ENCODE results near the gene PEAR1.

The PEAR1 gene, protein sequence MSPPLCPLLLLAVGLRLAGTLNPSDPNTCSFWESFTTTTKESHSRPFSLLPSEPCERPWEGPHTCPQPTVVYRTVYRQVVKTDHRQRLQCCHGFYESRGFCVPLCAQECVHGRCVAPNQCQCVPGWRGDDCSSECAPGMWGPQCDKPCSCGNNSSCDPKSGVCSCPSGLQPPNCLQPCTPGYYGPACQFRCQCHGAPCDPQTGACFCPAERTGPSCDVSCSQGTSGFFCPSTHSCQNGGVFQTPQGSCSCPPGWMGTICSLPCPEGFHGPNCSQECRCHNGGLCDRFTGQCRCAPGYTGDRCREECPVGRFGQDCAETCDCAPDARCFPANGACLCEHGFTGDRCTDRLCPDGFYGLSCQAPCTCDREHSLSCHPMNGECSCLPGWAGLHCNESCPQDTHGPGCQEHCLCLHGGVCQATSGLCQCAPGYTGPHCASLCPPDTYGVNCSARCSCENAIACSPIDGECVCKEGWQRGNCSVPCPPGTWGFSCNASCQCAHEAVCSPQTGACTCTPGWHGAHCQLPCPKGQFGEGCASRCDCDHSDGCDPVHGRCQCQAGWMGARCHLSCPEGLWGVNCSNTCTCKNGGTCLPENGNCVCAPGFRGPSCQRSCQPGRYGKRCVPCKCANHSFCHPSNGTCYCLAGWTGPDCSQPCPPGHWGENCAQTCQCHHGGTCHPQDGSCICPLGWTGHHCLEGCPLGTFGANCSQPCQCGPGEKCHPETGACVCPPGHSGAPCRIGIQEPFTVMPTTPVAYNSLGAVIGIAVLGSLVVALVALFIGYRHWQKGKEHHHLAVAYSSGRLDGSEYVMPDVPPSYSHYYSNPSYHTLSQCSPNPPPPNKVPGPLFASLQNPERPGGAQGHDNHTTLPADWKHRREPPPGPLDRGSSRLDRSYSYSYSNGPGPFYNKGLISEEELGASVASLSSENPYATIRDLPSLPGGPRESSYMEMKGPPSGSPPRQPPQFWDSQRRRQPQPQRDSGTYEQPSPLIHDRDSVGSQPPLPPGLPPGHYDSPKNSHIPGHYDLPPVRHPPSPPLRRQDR

DNA sequence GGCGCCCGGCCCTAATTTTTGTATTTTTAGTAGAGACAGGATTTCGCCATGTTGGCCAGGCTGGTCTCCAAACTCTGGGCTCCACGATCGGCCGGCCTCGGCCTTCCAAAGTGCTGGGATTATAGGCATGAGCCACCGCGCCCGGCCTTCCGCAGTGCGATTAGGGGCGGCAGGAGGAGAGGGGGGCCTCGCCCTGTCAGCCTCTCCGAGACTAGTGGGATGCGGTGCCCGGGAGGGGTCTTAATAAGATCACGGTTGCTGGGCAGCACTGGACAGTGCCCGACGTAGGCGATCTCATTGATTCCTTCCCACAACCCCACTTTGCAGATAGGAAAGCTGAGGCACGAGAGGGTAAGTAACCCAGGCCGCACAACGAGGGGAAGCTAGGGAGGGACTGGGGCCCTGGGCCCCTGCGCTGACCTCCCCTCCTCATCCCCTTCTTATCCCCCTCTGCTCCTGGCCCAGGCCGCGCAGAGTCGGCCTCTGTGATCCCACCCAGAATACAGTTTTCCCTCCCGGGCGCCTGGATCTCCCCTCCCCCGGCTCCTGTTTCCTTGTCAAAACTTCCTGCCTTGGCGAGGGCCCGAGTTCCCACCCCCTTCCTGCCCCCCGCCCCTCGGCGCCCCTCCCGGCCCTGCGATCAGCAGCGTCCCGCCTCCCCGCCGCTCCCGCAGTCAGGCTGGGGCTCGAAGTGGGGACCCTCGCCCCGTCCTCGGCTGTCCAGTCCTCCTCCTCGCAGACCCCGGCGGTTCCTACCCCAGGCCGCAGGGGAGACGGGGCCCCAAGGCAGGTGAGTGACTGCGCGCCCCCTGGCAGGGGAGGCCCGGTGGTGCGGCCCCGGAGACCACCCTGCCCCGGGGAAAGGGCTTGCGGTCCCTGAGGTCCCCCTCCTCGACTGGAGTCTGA lies at the start of gene PEAR1:
PEAR1 (plus strand) TSS at position 671 of the 906 bp plus-strand sequence. CDS start 10,209 bp downstream, outside the sequence.
- FAIRE-seq (no peak), DNase-seq (ENCODE audit: insufficient read length, low spot score) (peak; percentile 62)

DNA sequence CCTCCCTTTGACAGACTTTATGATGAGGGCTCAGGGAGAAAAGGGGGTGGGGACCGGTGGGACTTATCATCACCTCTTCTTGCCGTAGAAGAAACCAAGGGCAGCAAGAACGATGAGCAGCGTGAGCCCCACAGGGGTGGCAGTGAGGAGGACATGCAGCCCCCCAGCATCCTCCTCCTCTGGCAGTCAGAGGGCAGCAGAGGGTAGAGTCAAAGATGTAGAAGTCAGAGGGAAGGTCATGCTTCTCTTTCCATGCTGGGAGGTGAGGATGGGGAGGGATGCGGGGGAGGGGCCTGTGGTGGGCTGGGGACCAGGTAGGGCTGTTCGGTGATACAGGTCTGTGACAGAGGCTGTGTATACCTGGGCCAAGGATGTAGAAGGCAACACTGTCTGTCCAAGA lies 49.4 kb upstream of the PEAR1 start:
- DNase-seq (ENCODE audit: insufficient read length, low spot score) (no peak), FAIRE-seq (no peak)

DNA sequence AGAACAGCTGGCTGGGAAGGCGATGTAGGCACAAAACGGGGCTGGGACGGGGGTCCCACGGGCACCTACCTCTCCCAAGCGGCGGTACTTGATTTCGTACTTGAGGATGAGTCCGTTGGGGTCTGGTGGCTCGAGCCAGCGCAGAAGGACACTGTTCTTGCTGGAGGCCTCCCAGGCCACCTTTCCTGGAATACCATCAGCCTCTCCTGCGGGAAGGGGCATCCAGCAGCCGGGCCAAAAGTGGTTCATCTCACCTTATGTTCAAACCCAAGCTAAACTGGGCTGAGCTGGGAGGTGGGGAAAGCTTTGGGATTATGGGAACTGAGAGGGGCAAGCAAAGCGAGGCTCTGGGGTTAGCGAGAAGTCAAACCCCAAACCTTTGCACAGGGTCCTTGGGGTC lies 48.9 kb upstream of the PEAR1 start:
- no peak for FAIRE-seq
- no peak for DNase-seq (ENCODE audit: insufficient read length, low spot score)

DNA sequence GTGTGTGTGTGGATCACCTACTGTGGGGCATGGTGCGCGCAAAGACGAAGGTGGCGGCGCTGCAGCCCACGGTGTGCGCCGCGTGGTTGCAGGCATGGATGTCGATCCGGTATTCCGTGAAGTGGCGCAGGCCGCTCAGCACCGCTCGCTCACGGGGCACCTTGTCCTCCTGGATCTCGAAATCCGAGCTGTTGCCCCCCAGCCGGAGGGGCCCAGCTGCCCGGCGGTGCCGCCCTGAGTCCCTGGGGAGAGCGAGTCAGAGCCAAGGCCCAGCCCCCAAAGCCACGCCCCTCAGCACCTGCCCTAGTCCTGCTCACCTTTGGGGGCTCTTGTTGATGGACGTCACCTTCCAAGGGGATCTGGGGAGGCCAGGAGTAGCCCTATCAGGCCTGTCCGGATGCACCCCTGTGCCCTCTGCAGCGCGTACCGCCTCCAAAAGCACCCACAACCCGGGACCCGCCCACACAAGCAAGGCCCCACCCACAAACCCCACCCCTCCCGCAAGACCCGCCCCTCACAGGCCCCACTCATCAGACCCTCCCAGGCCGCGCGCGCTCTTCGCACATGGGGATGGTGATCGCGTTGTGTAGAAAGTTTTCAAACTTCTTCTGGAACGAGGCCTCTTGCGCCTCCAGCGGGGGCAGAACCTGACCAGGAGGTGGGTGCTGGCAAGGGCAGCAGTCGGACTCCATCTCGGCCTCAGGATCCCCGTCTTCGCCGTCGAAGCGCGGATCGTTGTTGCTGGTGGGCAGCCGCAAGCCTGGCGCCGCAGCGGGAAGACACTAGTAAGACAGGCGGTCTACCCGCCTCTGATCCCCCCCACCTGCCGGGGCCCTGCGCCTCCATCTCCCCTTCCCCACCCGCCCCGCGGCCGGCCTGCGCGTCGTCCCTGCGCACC lies 48.2 kb upstream of the PEAR1 start:
- FAIRE-seq (no peak), DNase-seq (ENCODE audit: insufficient read length, low spot score) (no peak)

DNA sequence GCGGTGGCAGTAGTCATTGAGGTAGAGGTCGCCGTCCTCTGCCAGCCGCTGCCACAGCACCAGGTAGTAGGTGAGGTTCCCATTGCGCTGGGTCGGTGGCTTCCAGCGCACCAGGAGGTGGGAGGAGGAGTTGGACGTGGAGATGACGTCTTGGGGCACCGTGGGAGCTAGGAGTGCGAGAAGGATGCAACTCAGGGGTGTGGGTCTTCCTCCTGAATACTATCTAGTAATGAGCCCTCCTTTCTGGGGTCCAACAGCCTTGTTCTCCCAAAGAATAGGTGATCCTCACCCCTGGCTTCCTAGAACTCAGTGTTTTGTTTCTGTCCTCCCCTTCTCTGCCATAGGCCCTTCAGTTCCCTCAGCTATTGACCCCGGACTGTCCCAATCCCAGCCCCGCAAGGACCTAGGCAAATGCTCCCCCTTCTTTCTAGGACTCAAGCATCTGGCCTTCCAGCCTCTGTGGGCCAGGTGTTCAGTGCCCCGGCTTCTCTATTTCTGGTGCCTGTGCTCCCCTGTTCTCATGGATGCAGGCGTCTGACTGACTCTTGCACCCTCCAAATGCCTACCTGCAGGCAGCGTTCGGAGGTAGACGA lies 47.5 kb upstream of the PEAR1 start:
- no peak for FAIRE-seq
- DNase-seq (ENCODE audit: insufficient read length, low spot score), result no peak

DNA sequence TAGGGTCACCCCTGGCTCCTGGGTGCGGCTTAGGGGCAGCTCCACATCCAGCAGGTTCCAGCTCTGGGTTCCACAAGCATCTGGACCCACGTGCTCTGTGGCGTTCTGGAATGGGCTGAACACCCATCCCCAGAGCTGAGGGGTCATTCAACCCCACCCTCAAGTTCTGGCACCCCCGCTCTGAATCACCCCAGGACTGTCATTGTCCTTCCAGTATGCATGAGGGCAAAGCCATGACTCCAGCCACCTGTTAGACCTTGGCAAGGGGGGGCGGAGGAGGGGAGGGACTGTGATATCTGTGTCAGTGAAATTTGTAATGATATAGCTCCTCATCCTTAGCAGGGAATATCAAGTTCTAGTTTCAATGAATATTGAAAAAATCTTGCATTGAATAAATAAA lies 46.9 kb upstream of the PEAR1 start:
- DNase-seq (ENCODE audit: insufficient read length, low spot score) (no peak), FAIRE-seq (no peak)

DNA sequence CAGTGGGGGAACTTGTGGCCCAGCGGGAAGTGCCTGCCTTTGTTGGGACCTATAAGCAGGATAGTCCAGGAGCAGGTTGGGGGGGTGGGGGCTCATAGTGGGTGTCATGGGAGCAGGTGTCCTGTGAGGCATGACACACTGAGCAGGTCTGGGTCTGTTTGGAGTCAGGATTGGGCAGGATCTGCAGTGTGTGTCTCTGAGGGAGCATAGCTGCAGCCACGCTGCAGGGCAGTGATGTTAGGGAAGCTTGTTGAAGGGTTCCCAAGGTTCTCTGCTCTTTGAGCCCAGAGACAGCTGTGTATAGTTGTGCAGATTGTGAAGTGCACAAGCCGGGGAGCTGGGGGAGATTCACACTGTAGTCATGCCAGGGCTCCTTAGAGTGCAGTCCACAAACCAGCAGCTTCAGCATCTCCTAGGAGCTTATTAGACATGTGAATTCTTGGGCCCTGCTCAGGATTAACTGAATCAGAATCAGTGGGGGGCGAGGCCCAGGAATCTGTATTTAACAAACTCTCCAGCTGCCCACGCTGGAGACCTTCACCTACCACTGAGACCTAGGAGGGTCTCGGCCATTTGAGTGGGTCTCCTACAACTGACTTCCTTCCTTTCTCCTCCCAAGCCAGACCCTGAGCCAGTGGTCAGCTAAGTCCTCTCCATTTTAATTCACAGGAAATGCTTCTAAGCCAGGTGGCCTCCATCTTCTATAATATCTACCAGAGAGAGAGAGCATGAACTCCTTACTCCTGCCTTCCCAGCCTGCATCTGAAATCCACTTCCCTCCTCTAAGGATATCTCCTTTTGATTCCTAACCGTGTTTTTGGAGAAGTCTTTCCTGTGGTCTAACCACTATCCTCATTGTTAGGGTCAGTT lies 45.7 kb upstream of the PEAR1 start:
- FAIRE-seq (no peak), DNase-seq (ENCODE audit: insufficient read length, low spot score) (no peak)

DNA sequence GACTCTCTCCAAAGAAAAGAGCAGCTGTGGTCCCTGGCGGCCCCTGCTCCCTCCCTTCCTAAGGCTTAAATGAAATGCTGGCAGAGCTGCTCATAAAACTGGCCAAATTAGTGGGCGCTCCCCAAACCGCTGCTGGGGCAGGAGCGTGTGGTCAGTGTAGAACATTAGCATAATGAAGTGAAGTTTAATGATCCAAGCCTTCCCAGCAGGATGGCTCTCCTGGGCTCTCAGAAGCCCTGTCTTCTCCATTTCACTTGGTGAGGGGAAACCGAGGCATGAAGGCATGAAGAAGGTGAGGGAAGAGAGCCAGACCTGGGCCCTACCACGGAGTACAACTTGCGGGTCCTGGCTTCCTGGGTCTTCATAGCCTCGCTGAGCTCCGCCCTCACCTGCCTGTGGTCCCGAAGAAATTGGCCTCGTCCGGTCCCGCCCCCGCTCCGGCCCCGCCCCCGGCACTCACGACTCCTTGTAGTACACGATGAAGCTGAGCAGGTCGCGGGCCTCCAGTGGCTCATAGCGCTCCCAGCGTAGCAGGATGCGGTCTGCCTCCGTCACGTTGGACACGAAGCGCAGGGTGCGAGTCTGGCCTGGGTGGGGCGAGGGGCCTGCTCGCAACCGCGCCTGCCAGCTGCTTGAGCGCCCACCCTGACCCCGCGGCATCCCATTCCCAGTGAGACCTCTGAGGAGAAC lies 44.9 kb upstream of the PEAR1 start:
- DNase-seq (ENCODE audit: insufficient read length, low spot score) (no peak), FAIRE-seq (no peak)

DNA sequence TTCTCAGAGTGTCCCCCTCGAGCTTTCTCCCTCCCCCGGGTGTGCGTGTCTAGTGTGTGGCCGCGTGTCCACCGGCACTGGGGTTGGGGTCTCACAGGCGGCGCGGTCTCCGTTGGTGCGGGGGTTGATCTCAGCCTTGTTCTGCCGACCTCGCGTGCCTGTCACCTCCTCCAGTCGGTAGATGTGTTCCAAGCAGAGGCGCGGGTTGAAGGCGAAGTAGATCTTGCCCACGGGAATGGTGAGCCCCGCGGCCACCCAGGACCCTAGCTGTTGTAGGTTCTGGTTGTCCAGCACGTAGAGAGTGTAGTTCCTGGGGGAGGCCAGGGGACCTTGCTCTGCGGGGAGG lies 44.4 kb upstream of the PEAR1 start:
- DNase-seq (ENCODE audit: insufficient read length, low spot score), result no peak
- no peak for FAIRE-seq

DNA sequence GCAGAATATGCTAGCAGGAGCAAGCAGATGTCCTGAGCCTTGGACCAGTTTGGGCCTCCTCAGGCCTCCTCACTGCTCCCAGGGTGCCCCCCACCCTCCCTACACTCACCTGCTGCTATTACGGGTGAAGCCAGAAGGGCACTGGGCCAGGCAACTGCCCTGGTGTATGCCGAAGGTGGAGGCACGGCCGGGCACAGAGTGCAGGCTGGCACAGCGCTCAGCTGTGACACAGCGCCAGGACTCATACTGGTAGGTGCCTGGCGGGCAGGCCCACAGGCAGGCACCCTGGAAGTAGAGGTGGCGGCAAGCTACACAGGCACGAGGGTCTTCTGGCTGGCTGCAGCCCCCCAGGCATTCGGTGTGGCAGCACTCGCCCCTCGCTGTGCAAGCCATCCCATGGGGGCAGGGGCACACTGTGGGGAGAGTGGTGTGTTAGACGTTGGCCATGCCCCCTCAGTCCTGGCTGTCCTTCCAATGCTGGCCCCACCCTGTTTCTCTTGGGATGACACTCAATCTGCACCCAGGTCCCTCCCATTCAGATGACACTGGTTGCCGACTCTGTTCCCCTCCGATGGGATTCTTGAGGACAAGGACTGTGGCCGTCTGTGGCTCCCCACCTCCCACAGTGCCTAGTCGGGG lies 41.6 kb upstream of the PEAR1 start:
- FAIRE-seq, result no peak
- no peak for DNase-seq (ENCODE audit: insufficient read length, low spot score)

DNA sequence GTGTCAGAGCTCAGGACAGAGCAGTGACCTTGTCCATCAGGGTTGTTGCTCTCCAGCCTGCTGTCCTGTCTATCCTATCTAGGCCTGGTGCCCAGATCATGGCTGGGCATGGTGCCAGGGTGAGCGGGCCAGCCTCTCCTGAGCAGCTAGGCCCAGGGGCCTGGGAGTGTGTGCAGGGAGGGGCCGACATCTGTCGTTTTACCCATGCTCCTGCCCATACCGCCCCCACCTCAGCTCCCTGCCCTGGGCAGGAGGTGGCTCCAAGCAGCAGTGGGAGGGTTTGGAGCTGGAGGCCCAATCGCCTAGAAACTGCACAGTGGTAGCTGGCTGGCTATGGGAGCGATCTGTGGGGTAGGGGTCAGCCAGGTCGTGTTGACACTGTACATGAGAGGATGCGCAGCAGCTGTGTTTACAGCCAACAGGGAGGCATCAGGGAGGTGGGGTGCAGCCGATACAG lies 41.1 kb upstream of the PEAR1 start:
- peak; percentile 37 for DNase-seq (ENCODE audit: insufficient read length, low spot score)
- no peak for FAIRE-seq

DNA sequence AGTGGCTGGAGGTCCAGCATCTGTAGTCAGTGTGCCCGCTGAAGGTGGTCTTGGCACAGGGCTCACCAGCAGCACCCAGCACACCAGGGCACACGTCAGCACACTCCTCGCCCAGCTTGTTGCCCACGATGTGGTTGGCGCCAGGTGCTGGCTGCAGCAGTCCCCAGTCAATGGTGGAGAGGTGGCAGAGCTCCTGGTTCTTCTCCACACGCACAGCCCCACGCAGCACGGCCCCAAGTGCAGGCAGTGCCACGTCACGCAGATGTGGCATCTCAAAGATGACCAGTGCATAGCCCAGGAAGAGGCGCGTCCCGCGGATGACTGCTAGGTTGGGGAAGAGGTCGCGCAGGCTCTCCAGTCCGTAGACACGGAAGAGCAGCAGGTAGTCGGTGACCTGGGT lies 39.8 kb upstream of the PEAR1 start:
- DNase-seq (ENCODE audit: insufficient read length, low spot score) (no peak), FAIRE-seq (no peak)

DNA sequence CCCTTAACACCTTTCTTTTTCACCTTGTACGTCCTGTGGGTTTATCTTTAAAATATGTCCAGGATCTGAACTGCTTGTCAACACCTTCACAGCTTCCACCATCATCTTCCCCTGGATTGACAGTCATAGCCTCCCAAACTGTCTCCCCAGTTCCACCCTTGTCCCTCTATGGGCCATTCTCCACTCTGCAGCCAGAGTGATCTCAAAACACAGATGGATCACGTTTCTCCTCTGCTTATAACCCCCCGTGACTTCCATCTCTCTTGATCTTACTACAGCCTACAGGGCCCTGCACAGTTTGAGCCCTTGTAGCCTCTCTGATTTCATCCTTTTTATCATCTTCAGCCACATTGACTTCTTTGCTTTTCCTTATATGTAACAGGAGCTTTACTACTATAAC lies 38.9 kb upstream of the PEAR1 start:
- FAIRE-seq (no peak), DNase-seq (ENCODE audit: insufficient read length, low spot score) (no peak)

DNA sequence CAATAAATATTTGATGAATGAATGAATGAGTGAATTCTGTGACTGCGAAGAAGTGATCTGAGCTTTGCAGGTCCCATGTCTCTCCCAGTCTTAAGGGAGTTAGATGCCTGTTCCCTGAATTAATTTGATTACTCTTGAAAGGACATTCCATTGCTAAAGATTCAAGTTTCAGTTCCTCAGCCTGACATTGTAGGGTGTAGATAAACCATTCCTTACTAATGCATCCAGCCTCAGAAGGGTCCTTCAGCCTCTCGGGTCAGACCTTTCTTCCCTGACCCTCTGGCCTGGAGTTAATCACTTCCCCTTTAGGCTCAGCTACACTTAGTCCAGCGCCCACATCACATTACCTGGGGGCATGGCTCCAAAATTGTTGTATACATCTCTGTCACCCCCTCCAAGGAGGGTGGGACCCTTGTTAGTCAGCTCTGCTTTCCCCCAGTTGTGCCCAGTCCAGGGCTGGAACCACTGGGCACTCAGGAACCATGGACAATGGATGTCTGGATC lies 37.2 kb upstream of the PEAR1 start:
- no peak for DNase-seq (ENCODE audit: insufficient read length, low spot score)
- FAIRE-seq, result no peak

DNA sequence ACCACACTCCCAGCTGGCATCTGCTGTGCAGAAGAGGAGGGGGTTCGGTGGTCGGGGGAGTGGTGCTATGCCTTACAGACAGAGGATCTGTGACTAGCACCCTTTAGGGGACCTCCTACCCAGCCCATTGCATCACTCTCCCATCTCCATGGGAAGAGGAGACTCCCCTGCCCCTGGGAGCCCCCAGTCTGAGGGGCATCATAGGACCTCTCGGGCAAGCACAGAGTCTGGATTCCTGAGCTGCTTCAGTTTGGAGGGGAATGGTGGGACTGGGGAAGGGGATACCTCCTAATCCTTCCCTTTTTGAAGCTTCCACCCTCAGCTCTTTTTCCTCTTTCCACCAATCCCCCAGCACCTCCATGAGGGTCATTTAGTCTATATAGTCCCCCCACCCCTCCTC lies 36.0 kb upstream of the PEAR1 start:
- no peak for FAIRE-seq

DNA sequence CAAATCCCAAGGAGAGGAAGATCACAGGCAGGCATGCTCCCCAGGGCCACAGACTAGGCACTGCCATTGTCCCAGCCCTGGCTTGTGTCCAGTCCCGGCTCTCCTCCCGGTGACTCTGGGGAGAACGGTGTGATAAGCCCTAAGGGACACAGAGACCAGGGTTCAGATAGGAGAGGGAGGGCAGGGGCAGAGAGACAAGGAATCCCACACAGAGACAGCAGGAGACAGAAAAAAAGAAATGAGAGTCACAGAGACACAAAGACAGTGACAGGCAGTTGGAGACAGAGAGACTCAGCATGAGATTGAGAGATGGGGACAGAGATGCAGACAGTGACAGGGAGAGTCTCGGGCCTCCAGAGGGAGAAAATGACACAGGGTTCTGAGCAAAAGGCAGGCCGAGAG lies 35.0 kb upstream of the PEAR1 start:
- DNase-seq (ENCODE audit: insufficient read length, low spot score) (no peak), FAIRE-seq (no peak)

More for the DNA sequence above, 36.0 kb upstream of the PEAR1 start:
- DNase-seq (ENCODE audit: insufficient read length, low spot score), result no peak

DNA sequence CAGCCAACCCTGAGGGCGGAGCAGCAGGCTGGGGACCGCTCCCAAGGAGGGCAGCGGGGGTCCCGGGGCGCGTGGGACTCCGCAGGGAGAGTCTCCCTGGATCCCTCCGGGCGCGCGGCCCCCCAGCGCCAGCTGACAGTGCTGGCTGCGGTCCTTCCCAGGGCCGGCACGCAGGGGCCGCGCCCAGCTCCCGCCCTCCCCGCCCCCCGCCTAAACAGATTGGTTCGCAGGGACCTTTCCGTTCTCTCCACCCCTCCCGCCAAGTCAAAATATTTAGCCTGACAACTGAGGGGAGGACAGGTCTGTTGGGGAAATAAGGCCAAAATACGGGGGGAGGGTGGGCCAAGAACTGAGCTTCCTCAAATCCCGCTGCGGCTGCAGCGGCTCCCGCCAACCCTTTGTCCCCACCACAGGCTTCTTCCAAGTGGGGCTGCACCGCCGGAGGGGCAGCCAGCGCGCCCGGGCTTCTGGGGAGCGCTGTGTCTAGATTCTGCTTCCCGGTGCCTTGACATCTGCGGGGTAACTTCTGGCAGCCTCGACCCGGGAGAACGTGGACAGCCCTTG lies 34.5 kb upstream of the PEAR1 start, which contains the start of gene INSRR:
INSRR (minus strand) TSS at position 159 of the 564 bp plus-strand sequence. CDS start 496 bp downstream, outside the sequence.
- no peak for DNase-seq (ENCODE audit: insufficient read length, low spot score)
- FAIRE-seq, result no peak
